Esophagus squamous epithelium (tissue), 4 donors: ENCODE data around the gene OLFM2.

ENCODE experiments used
- POLR2A ChIP-seq, 4 donors: fragments of 450-650 bp; IDR thresholded peaks; one replicate each; pipeline ENCODE4 v1.6.1; 2017; ENCODE audit warnings: antibody characterized with exemption in 4 of 4, mild to moderate bottlenecking in 4 of 4, moderate library complexity in 3 of 4
- TF ChIP-seq, protein P1 (sequence below), 6 experiments: fragments of 450-650 bp in 4 of 6; fragments of 200-600 bp in 2 of 6; sonication (generic) in 2 of 6; IDR thresholded peaks; one replicate each; pipeline ENCODE4 v1.5.1; 2016 to 2019; ENCODE audit warnings: antibody characterized with exemption in 6 of 6, mild to moderate bottlenecking in 4 of 6, moderate library complexity in 4 of 6

DNA sequence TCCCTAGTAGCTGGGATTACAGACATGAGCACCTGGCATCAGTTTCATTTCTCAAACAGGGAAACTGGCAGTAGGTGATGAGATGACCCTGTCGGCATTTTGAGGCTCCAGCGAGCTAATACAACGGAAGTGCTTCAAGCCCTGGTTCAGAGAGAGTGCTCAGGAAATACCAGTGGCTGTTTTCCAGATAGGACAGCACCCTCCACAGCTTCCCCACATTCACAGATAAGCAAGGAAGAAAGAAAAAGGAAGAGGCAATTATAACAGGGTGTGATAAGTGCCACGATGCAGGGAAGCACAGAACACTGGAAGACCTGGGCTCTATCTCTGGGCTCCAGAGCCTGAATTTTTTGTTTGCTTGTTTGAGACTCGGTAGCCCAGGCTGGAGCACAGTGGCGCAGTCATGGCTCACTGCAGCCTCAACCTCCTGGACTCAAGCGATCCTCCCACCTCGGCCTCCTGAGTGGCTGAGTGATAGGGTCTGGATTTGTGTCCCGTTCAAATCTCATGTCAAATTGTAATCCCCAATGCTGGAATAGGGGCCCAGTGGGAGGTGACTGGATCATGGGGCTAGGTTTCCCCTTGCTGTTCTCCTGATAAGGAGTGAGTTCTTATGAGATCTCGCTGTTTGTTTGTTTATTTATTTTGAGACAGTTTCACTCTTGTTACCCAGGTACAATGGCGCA is 57.7 kb downstream of the OLFM2 start:
- TF ChIP-seq, protein P1, sequence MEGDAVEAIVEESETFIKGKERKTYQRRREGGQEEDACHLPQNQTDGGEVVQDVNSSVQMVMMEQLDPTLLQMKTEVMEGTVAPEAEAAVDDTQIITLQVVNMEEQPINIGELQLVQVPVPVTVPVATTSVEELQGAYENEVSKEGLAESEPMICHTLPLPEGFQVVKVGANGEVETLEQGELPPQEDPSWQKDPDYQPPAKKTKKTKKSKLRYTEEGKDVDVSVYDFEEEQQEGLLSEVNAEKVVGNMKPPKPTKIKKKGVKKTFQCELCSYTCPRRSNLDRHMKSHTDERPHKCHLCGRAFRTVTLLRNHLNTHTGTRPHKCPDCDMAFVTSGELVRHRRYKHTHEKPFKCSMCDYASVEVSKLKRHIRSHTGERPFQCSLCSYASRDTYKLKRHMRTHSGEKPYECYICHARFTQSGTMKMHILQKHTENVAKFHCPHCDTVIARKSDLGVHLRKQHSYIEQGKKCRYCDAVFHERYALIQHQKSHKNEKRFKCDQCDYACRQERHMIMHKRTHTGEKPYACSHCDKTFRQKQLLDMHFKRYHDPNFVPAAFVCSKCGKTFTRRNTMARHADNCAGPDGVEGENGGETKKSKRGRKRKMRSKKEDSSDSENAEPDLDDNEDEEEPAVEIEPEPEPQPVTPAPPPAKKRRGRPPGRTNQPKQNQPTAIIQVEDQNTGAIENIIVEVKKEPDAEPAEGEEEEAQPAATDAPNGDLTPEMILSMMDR (IDR thresholded peaks at IDR 0.05) = no peak
- no peak for TF ChIP-seq POLR2A (IDR thresholded peaks at IDR 0.05)
